Common myeloid progenitor, CD34-positive (primary cell): Measurements from ENCODE around the gene TRABD2B.

Experiments
- CTCF ChIA-PET: fragments of 350-600 bp; sonication (Branson Sonifier 250); formaldehyde crosslinking; loops from one replicate; lab custom pipeline; 2021; ENCODE audit warnings: antibody characterized with exemption; lab: Charles Lee
- POLR2A ChIA-PET: fragments of 350-600 bp; sonication (Branson Sonifier 250); formaldehyde crosslinking; loops from one replicate; lab custom pipeline; 2021; ENCODE audit warnings: antibody characterized with exemption; lab: Charles Lee
- DNase-seq, 3 donors: peaks; one replicate each; pipeline versions ENCODE4 v3.0.0 to v3.0.0-alpha.2; 2013
- H3K27ac ChIP-seq, 2 experiments: 1 replicate in 1 of 2; 2 replicates in 1 of 2; pipeline ENCODE4 v1.7.0; 2013; ENCODE audit warnings: inconsistent platforms in 2 of 2, low read length in 2 of 2, mild to moderate bottlenecking in 2 of 2, low read depth in 1 of 2, moderate library complexity in 1 of 2; ENCODE audit not compliant: severe bottlenecking in 2 of 2, insufficient read depth in 1 of 2, poor library complexity in 1 of 2
- H3K27me3 ChIP-seq, 5 experiments: replicated peaks in 2 of 5; 1 replicate in 3 of 5; 2 replicates in 2 of 5; pipeline versions ENCODE4 v1.6.1 to v1.7.0; 2013; ENCODE audit warnings: low read length in 4 of 5, mild to moderate bottlenecking in 2 of 5, moderate library complexity in 2 of 5, inconsistent platforms in 1 of 5; ENCODE audit not compliant: insufficient read depth in 5 of 5, control insufficient read depth in 4 of 5
- H3K36me3 ChIP-seq, 4 experiments: 1 replicate in 2 of 4; 2 replicates in 2 of 4; pipeline versions ENCODE4 v1.6.1 to v1.7.0; 2013; ENCODE audit warnings: low read length in 3 of 4, control low read depth in 1 of 4, mild to moderate bottlenecking in 1 of 4; ENCODE audit not compliant: control insufficient read depth in 4 of 4, insufficient read depth in 4 of 4
- H3K4me1 ChIP-seq, 4 experiments: 1 replicate in 3 of 4; 2 replicates in 1 of 4; pipeline versions ENCODE4 v1.6.1 to v1.7.1; 2013; ENCODE audit warnings: low read length in 3 of 4, mild to moderate bottlenecking in 3 of 4, control low read depth in 1 of 4, inconsistent platforms in 1 of 4, moderate library complexity in 1 of 4; ENCODE audit not compliant: control insufficient read depth in 4 of 4, insufficient read depth in 4 of 4; ENCODE audit errors: control extremely low read depth in 1 of 4
- H3K4me3 ChIP-seq, 7 experiments: 1 replicate in 4 of 7; 2 replicates in 3 of 7; pipeline versions ENCODE4 v1.5.1 to v1.7.0; 2013; ENCODE audit warnings: mild to moderate bottlenecking in 7 of 7, low read length in 6 of 7, moderate library complexity in 6 of 7, inconsistent platforms in 2 of 7, low read depth in 2 of 7, control low read depth in 1 of 7; ENCODE audit not compliant: insufficient read depth in 4 of 7, control insufficient read depth in 1 of 7; ENCODE audit errors: extremely low read depth in 1 of 7
- H3K9me3 ChIP-seq, 5 experiments: 1 replicate in 4 of 5; 2 replicates in 1 of 5; pipeline versions ENCODE4 v1.6.1 to v1.7.1; 2013; ENCODE audit warnings: low read length in 4 of 5, mild to moderate bottlenecking in 2 of 5, inconsistent platforms in 1 of 5, low read depth in 1 of 5, moderate library complexity in 1 of 5; ENCODE audit not compliant: control insufficient read depth in 4 of 5, insufficient read depth in 2 of 5; ENCODE audit errors: control extremely low read depth in 1 of 5
- WGBS: methylation state at CpG from one replicate; pipeline ENCODE4 v1.1.5; 2013; ENCODE audit not compliant: insufficient coverage; 5-methylcytosine and 5-hydroxymethylcytosine counted together

The TRABD2B gene

GRCh38 chr1:47927165-47927564 is 70.0 kb downstream of the TRABD2B start:
- WGBS = 100% methylated on average over 4 of the region's 6 CpGs
- POLR2A ChIA-PET = no interaction called here
- Histone ChIP-seq H3K4me3 (no peak overlapping the region), H3K4me1 (no peaks in the 10 kb centered on the region), H3K9me3 (no peaks in the 10 kb centered on the region), H3K27ac (no peak overlapping the region), H3K27me3 (peaks cover 0 to 32% (median 12%) of the 10 kb centered on the region in 5 experiments), H3K36me3 (no peaks in the 10 kb centered on the region)
- no peak for DNase-seq
- CTCF ChIA-PET = no interaction called here

GRCh38 chr1:47926461-47926999 is 70.7 kb downstream of the TRABD2B start:
- WGBS = no CpG with 5 or more reads among the region's 2 CpGs

GRCh38 chr1:47924270-47925048 is 72.7 kb downstream of the TRABD2B start:
- Histone ChIP-seq H3K36me3 (no peaks in the 10 kb centered on the region), H3K4me3 (no peak overlapping the region), H3K4me1 (no peaks in the 10 kb centered on the region), H3K9me3 (no peaks in the 10 kb centered on the region), H3K27ac (no peak overlapping the region), H3K27me3 (peaks cover 0 to 38% (median 15%) of the 10 kb centered on the region in 5 experiments)
- WGBS = 56% methylated on average over 6 of the region's 7 CpGs
- CTCF ChIA-PET = interaction anchor here (0.7 kb wide), 1 partner anchor 21 kb away, joined by 3 read pairs; no protein-coding TSS in a partner anchor
- no peak for DNase-seq
- POLR2A ChIA-PET = interaction anchor here (1.1 kb wide), 1 partner anchor 27 kb away, joined by 3 read pairs; no protein-coding TSS in a partner anchor

More at GRCh38 chr1:47926461-47926999, 70.7 kb downstream of the TRABD2B start:
- Histone ChIP-seq H3K4me3 (no peak overlapping the region), H3K27me3 (peaks cover 0 to 33% (median 13%) of the 10 kb centered on the region in 5 experiments), H3K27ac (no peak overlapping the region), H3K36me3 (no peaks in the 10 kb centered on the region), H3K9me3 (no peaks in the 10 kb centered on the region), H3K4me1 (no peaks in the 10 kb centered on the region)
- POLR2A ChIA-PET = no interaction called here
- no peak for DNase-seq
- CTCF ChIA-PET = no interaction called here

- CTCF ChIA-PET = no interaction called here
These were observed 75.2 kb downstream of the TRABD2B start for GRCh38 chr1:47921935-47922415.

GRCh38 chr1:47919113-47919833 is 77.9 kb downstream of the TRABD2B start:
- Histone ChIP-seq H3K36me3 (no peaks in the 10 kb centered on the region), H3K4me3 (no peak overlapping the region), H3K9me3 (no peaks in the 10 kb centered on the region), H3K4me1 (peaks cover 0 to 10% (median 5%) of the 10 kb centered on the region in 4 experiments), H3K27me3 (peaks cover 0 to 26% (median 10%) of the 10 kb centered on the region in 5 experiments), H3K27ac (no peak overlapping the region)
- no peak for DNase-seq
- CTCF ChIA-PET = no interaction called here
- WGBS = 70% methylated on average over 2 of the region's 3 CpGs
- POLR2A ChIA-PET = no interaction called here

More at GRCh38 chr1:47921935-47922415, 75.2 kb downstream of the TRABD2B start:
- no peaks in the 10 kb centered on the region for H3K36me3 ChIP-seq
- H3K27me3 ChIP-seq = peaks cover 0 to 38% (median 15%) of the 10 kb centered on the region in 5 experiments
- WGBS = 87% methylated on average over 3 of the region's 4 CpGs
- peak in 2 of 3 donors; percentile 11 to 41 for DNase-seq
- POLR2A ChIA-PET = no interaction called here
- H3K9me3 ChIP-seq = no peaks in the 10 kb centered on the region
- H3K4me1 ChIP-seq = peaks cover 0 to 10% (median 5%) of the 10 kb centered on the region in 4 experiments
- H3K27ac ChIP-seq = no peak overlapping the region
- no peak overlapping the region for H3K4me3 ChIP-seq

- peak in 1 of 3 donors; percentile 22 for DNase-seq
- ChIA-PET POLR2A (no interaction called here), CTCF (no interaction called here)
- H3K9me3 ChIP-seq = no peaks in the 10 kb centered on the region
- H3K4me1 ChIP-seq = peaks cover 0 to 10% (median 5%) of the 10 kb centered on the region in 4 experiments
- H3K36me3 ChIP-seq = no peaks in the 10 kb centered on the region
- H3K27me3 ChIP-seq = peaks cover 0 to 18% (median 13%) of the 10 kb centered on the region in 5 experiments
- WGBS = 27% methylated on average over 7 of the region's 8 CpGs
- no peak overlapping the region for H3K4me3 ChIP-seq
- no peak overlapping the region for H3K27ac ChIP-seq
These were observed 78.8 kb downstream of the TRABD2B start for GRCh38 chr1:47918257-47918867.
